GM12801 (cell line): ENCODE measurements around the gene DBX1.

Experiments
- CTCF ChIP-seq: IDR thresholded peaks from one replicate; pipeline ENCODE4 v1.5.1; 2011; ENCODE audit warnings: control low read depth; ENCODE audit not compliant: insufficient read length; ENCODE audit errors: extremely low read depth

DBX1 gene

GRCh38 chr11:20122131-20122530 lies 38.1 kb downstream of the DBX1 start:
- no peak for TF ChIP-seq CTCF

- no peak for TF ChIP-seq CTCF
Measured at GRCh38 chr11:20120134-20120925, 39.9 kb downstream of the DBX1 start.

- no peak for TF ChIP-seq CTCF
Measured at GRCh38 chr11:20119315-20119714, 41.0 kb downstream of the DBX1 start.

GRCh38 chr11:20118209-20118608 lies 42.1 kb downstream of the DBX1 start:
- TF ChIP-seq CTCF, result no peak

GRCh38 chr11:20117291-20117690 lies 43.0 kb downstream of the DBX1 start:
- TF ChIP-seq CTCF, result no peak

- no peak for TF ChIP-seq CTCF
Measured at GRCh38 chr11:20116825-20117224, 43.5 kb downstream of the DBX1 start.

- no peak for TF ChIP-seq CTCF
Measured at GRCh38 chr11:20114588-20114987, 45.7 kb downstream of the DBX1 start.

GRCh38 chr11:20113149-20113438 lies 47.2 kb downstream of the DBX1 start:
- TF ChIP-seq CTCF, result no peak
